Type B pancreatic cell (in vitro differentiated cells): ENCODE measurements around the gene CELSR2. TPM values are rescaled to one million over a fixed set of nuclear protein-coding genes. Genes with fewer than 3 reads are reported as not detected.

Source experiments
- DNase-seq: peaks from one replicate; pipeline ENCODE4 v3.0.0; 2021; ENCODE audit warnings: mixed read lengths; ENCODE audit not compliant: unreplicated experiment; ENCODE audit errors: extremely low spot score
- H3K27ac Mint-ChIP-seq: 2 replicates; pipeline ENCODE4 v1.8.0; 2021; ENCODE audit warnings: mild to moderate bottlenecking, mixed read lengths
- H3K27me3 Mint-ChIP-seq: 2 replicates; pipeline ENCODE4 v1.8.0; 2021; ENCODE audit warnings: mixed read lengths
- H3K36me3 Mint-ChIP-seq: 2 replicates; pipeline ENCODE4 v1.8.0; 2021; ENCODE audit warnings: mixed read lengths
- H3K4me1 Mint-ChIP-seq: one replicate; pipeline ENCODE4 v1.8.0; 2021; ENCODE audit warnings: mixed read lengths; ENCODE audit not compliant: unreplicated experiment
- H3K4me3 Mint-ChIP-seq: 2 replicates; pipeline ENCODE4 v1.8.0; 2021; ENCODE audit warnings: mild to moderate bottlenecking, mixed read lengths
- H3K9me3 Mint-ChIP-seq: 2 replicates; pipeline ENCODE4 v1.8.0; 2021; ENCODE audit warnings: mixed read lengths
- CTCF ChIP-seq: fragments of 200-600 bp; sonication (generic); conservative IDR thresholded peaks from 2 replicates; pipeline ENCODE4 v1.5.0; 2021; ENCODE audit warnings: antibody characterized with exemption, mild to moderate bottlenecking
- total RNA-seq: library from RNA; stranded (reverse); gene quantifications from 2 replicates; pipeline ENCODE4 v1.2.1, GENCODE V29; 2021; ENCODE audit warnings: low replicate concordance

CELSR2 gene
- total RNA-seq, 1 donor from 2014 or later: 35.5 TPM

- Mint-ChIP-seq H3K36me3 (peaks cover 7% of the 10 kb centered on the region), H3K4me1 (peaks cover 23% of the 10 kb centered on the region), H3K27me3 (no peaks in the 10 kb centered on the region), H3K4me3 (no peak overlapping the region), H3K9me3 (no peaks in the 10 kb centered on the region), H3K27ac (peak overlapping the region; percentile 58)
- DNase-seq: peak; percentile 67
- no peak for TF ChIP-seq CTCF
Measured at GRCh38 chr1:109272021-109272799, 22.9 kb downstream of the CELSR2 start.

DNA sequence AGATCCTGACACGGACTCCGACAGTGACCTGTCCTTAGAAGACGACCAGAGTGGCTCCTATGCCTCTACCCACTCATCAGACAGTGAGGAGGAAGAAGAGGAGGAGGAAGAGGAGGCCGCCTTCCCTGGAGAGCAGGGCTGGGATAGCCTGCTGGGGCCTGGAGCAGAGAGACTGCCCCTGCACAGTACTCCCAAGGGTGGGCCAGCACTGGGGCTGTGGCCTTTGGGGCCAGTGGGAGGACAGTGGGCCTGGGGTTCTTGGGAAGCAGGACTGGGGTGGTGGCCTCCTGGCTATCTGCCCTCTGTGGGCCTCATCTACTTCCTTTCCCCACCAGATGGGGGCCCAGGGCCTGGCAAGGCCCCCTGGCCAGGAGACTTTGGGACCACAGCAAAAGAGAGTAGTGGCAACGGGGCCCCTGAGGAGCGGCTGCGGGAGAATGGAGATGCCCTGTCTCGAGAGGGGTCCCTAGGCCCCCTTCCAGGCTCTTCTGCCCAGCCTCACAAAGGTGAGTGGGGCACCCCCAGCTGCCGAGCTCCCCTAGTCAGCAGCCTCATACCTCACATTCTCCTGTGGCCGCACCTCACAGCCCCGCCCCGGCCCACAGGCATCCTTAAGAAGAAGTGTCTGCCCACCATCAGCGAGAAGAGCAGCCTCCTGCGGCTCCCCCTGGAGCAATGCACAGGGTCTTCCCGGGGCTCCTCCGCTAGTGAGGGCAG, 23.6 kb downstream of the CELSR2 start:
- peaks cover 23% of the 10 kb centered on the region for H3K4me1 Mint-ChIP-seq
- no peaks in the 10 kb centered on the region for H3K9me3 Mint-ChIP-seq
- no peaks in the 10 kb centered on the region for H3K27me3 Mint-ChIP-seq
- no peak overlapping the region for H3K4me3 Mint-ChIP-seq
- TF ChIP-seq CTCF: no peak
- peak; percentile 64 for DNase-seq
- peaks cover 7% of the 10 kb centered on the region for H3K36me3 Mint-ChIP-seq
- peak overlapping the region; percentile 58 for H3K27ac Mint-ChIP-seq

- Mint-ChIP-seq H3K9me3 (no peaks in the 10 kb centered on the region), H3K27me3 (no peaks in the 10 kb centered on the region), H3K36me3 (peaks cover 6% of the 10 kb centered on the region), H3K4me1 (peaks cover 27% of the 10 kb centered on the region), H3K27ac (peak overlapping the region; percentile 92), H3K4me3 (peak overlapping the region; percentile 85)
- DNase-seq: no peak
- no peak for TF ChIP-seq CTCF
Measured at GRCh38 chr1:109273570-109274288, 24.4 kb downstream of the CELSR2 start.

DNA sequence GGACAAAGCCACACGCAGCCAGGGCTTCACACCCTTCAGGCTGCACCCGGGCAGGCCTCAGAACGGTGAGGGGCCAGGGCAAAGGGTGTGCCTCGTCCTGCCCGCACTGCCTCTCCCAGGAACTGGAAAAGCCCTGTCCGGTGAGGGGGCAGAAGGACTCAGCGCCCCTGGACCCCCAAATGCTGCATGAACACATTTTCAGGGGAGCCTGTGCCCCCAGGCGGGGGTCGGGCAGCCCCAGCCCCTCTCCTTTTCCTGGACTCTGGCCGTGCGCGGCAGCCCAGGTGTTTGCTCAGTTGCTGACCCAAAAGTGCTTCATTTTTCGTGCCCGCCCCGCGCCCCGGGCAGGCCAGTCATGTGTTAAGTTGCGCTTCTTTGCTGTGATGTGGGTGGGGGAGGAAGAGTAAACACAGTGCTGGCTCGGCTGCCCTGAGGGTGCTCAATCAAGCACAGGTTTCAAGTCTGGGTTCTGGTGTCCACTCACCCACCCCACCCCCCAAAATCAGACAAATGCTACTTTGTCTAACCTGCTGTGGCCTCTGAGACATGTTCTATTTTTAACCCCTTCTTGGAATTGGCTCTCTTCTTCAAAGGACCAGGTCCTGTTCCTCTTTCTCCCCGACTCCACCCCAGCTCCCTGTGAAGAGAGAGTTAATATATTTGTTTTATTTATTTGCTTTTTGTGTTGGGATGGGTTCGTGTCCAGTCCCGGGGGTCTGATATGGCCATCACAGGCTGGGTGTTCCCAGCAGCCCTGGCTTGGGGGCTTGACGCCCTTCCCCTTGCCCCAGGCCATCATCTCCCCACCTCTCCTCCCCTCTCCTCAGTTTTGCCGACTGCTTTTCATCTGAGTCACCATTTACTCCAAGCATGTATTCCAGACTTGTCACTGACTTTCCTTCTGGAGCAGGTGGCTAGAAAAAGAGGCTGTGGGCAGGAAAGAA, 25.5 kb downstream of the CELSR2 start:
- Mint-ChIP-seq H3K4me3 (peak overlapping the region; percentile 85), H3K4me1 (peaks cover 27% of the 10 kb centered on the region)

More for the DNA sequence above, 25.5 kb downstream of the CELSR2 start:
- Mint-ChIP-seq H3K27ac (peak overlapping the region; percentile 92), H3K27me3 (no peaks in the 10 kb centered on the region), H3K9me3 (no peaks in the 10 kb centered on the region), H3K36me3 (peaks cover 8% of the 10 kb centered on the region)
- TF ChIP-seq CTCF: no peak
- DNase-seq: peak; percentile 71
